IPS DF 19.7 (cell line): ENCODE measurements around the gene USP43.
"Not testable (repeated sequence)": the region's sequence is repeated elsewhere in the genome, so short reads cannot be mapped to it uniquely, and the experiment has no call there.

Source experiments
- DNase-seq: peaks from one replicate; pipeline ENCODE4 v3.0.0-alpha.2; 2013; ENCODE audit warnings: low read depth, low spot score

USP43 gene

GRCh38 chr17:9658593-9659211 is 13.4 kb downstream of the USP43 start:
- no peak for DNase-seq

GRCh38 chr17:9661027-9661426 is 15.7 kb downstream of the USP43 start:
- DNase-seq: no peak

- not testable (repeated sequence) for DNase-seq
Observed at GRCh38 chr17:9663511-9663910, 18.2 kb downstream of the USP43 start.

- DNase-seq: no peak
Observed at GRCh38 chr17:9666461-9667050, 21.2 kb downstream of the USP43 start.

GRCh38 chr17:9668517-9668916 is 23.2 kb downstream of the USP43 start:
- no peak for DNase-seq

GRCh38 chr17:9669551-9670008 is 24.3 kb downstream of the USP43 start:
- DNase-seq: no peak

GRCh38 chr17:9670596-9670995 is 25.3 kb downstream of the USP43 start:
- no peak for DNase-seq

- DNase-seq: no peak
Observed at GRCh38 chr17:9671559-9671958, 26.2 kb downstream of the USP43 start.

GRCh38 chr17:9672266-9672665 is 26.9 kb downstream of the USP43 start:
- DNase-seq: no peak

- DNase-seq: no peak
Observed at GRCh38 chr17:9672691-9673090, 27.4 kb downstream of the USP43 start.

GRCh38 chr17:9676084-9676483 is 30.8 kb downstream of the USP43 start:
- DNase-seq: no peak

- DNase-seq: no peak
Observed at GRCh38 chr17:9676820-9677310, 31.5 kb downstream of the USP43 start.

- DNase-seq: no peak
Observed at GRCh38 chr17:9677411-9677810, 32.1 kb downstream of the USP43 start.

- no peak for DNase-seq
Observed at GRCh38 chr17:9677896-9678295, 32.6 kb downstream of the USP43 start.

GRCh38 chr17:9684955-9685621 is 39.8 kb downstream of the USP43 start:
- DNase-seq: no peak

GRCh38 chr17:9693755-9694154 is 48.4 kb downstream of the USP43 start:
- no peak for DNase-seq

- no peak for DNase-seq
Observed at GRCh38 chr17:9696279-9697044, 51.1 kb downstream of the USP43 start.

- no peak for DNase-seq
Observed at GRCh38 chr17:9700136-9700535, 54.8 kb downstream of the USP43 start.

- DNase-seq: no peak
Observed at GRCh38 chr17:9700754-9701476, 55.6 kb downstream of the USP43 start.

GRCh38 chr17:9702482-9702881 is 57.2 kb downstream of the USP43 start:
- no peak for DNase-seq
